Right ventricle myocardium inferior (tissue), 1 donor: ENCODE results near the gene SERPINA12. TPM values are rescaled to one million over a fixed set of nuclear protein-coding genes. Genes with fewer than 3 reads are reported as not detected.
"Not testable (repeated sequence)": the region's sequence is repeated elsewhere in the genome, so short reads cannot be mapped to it uniquely, and the experiment has no call there.

Experiments used
- ATAC-seq: fragments of 200-7000 bp; cut with Tn5 transposase; one replicate; pipeline ENCODE4 v1.9.1; 2020; ENCODE audit warnings: mild to moderate bottlenecking, moderate library complexity
- DNase-seq: peaks from one replicate; pipeline ENCODE4 v3.0.0; 2021; ENCODE audit errors: missing footprints
- intact Hi-C: fragments of 100-400 bp; cut with DNase I; formaldehyde crosslinking; loops from one replicate; pipeline ENCODE4 v1.11.0; 2022
- total RNA-seq: library from RNA; stranded (reverse); fragmentation: NEBNext Ultra II Directional; extraction: Animal tissue kit (Norgen Biotek cat#: 25700); gene quantifications from one replicate; pipeline ENCODE4 v1.2.1, GENCODE V29; 2021
- donor health status: DM: no; HTN: yes; CAD: no; lungs with severe emphysema.

SERPINA12 gene
- total RNA-seq, 1 donor from 2014 or later, result not detected

GRCh38 chr14:94540031-94540794 is 30.9 kb upstream of the SERPINA12 start:
- DNase-seq (no peak), ATAC-seq (peak; percentile 27)
- intact Hi-C loops, result no loop called here

GRCh38 chr14:94539181-94539580 is 29.9 kb upstream of the SERPINA12 start:
- no peak for ATAC-seq
- intact Hi-C loops, result no loop called here
- no peak for DNase-seq

GRCh38 chr14:94538070-94538740 is 28.9 kb upstream of the SERPINA12 start:
- DNase-seq (no peak), ATAC-seq (no peak)
- intact Hi-C loops, result no loop called here

- no peak for ATAC-seq
- intact Hi-C loops, result no loop called here
- no peak for DNase-seq
These were observed 27.6 kb upstream of the SERPINA12 start for GRCh38 chr14:94536836-94537235.

GRCh38 chr14:94535506-94535905 is 26.2 kb upstream of the SERPINA12 start:
- no peak for ATAC-seq
- intact Hi-C loops, result no loop called here
- no peak for DNase-seq

GRCh38 chr14:94532447-94532846 is 23.2 kb upstream of the SERPINA12 start:
- intact Hi-C loops, result no loop called here
- DNase-seq, result no peak
- no peak for ATAC-seq

GRCh38 chr14:94531187-94531586 is 21.9 kb upstream of the SERPINA12 start:
- ATAC-seq (no peak), DNase-seq (no peak)
- intact Hi-C loops, result no loop called here

- intact Hi-C loops, result no loop called here
- ATAC-seq (no peak), DNase-seq (no peak)
These were observed 14.8 kb upstream of the SERPINA12 start for GRCh38 chr14:94524093-94524492.

GRCh38 chr14:94523265-94523664 is 14.0 kb upstream of the SERPINA12 start:
- no peak for DNase-seq
- ATAC-seq, result no peak
- intact Hi-C loops, result no loop called here

- ATAC-seq, result no peak
- intact Hi-C loops, result no loop called here
- no peak for DNase-seq
These were observed 13.0 kb upstream of the SERPINA12 start for GRCh38 chr14:94522115-94522724.

GRCh38 chr14:94521375-94522114 is 12.3 kb upstream of the SERPINA12 start:
- intact Hi-C loops, result no loop called here
- ATAC-seq (no peak), DNase-seq (no peak)

GRCh38 chr14:94517641-94518257 is 8.5 kb upstream of the SERPINA12 start:
- intact Hi-C loops, result no loop called here
- ATAC-seq (no peak), DNase-seq (no peak)

GRCh38 chr14:94517248-94517640 is 8.0 kb upstream of the SERPINA12 start:
- intact Hi-C loops, result no loop called here
- DNase-seq, result no peak
- no peak for ATAC-seq

- ATAC-seq, result no peak
- DNase-seq, result no peak
- intact Hi-C loops, result no loop called here
These were observed 6.6 kb upstream of the SERPINA12 start for GRCh38 chr14:94515856-94516255.

GRCh38 chr14:94515426-94515825 is 6.2 kb upstream of the SERPINA12 start:
- no peak for DNase-seq
- ATAC-seq, result no peak
- intact Hi-C loops, result no loop called here

- DNase-seq (no peak), ATAC-seq (no peak)
- intact Hi-C loops, result no loop called here
These were observed 5.1 kb upstream of the SERPINA12 start for GRCh38 chr14:94514351-94514750.

GRCh38 chr14:94510481-94510880 is 1.2 kb upstream of the SERPINA12 start:
- DNase-seq, ATAC-seq, intact Hi-C loops: not testable (repeated sequence)

GRCh38 chr14:94505641-94506040 is 3.6 kb downstream of the SERPINA12 start:
- ATAC-seq, result no peak
- no peak for DNase-seq
- intact Hi-C loops, result no loop called here

- ATAC-seq, result no peak
- intact Hi-C loops, result no loop called here
These were observed 4.1 kb downstream of the SERPINA12 start for GRCh38 chr14:94505206-94505605.

More at GRCh38 chr14:94505206-94505605, 4.1 kb downstream of the SERPINA12 start:
- no peak for DNase-seq
